Activated B cell treated with CpG ODN at 0.5 μM for 24 hours (primary cell): ENCODE measurements around the gene GRIK3. TPM values are rescaled to one million over a fixed set of nuclear protein-coding genes. Genes with fewer than 3 reads are reported as not detected.

Source experiments
- ATAC-seq: fragments of 200-7000 bp; cut with Tn5 transposase; one replicate; pipeline ENCODE4 v1.10.0; 2021; ENCODE audit warnings: low read depth, mild to moderate bottlenecking, moderate library complexity
- CTCF ChIA-PET: fragments of 350-600 bp; sonication (Branson Sonifier 250); formaldehyde crosslinking; loops from one replicate; lab custom pipeline; 2021; ENCODE audit warnings: antibody characterized with exemption; lab: Charles Lee
- POLR2A ChIA-PET: fragments of 350-600 bp; sonication (Branson Sonifier 250); formaldehyde crosslinking; loops from one replicate; lab custom pipeline; 2021; ENCODE audit warnings: antibody characterized with exemption; lab: Charles Lee
- DNase-seq: peaks from one replicate; pipeline ENCODE4 v3.0.0; 2022
- H3K27ac Mint-ChIP-seq: one replicate; pipeline ENCODE4 v1.8.0; 2020; ENCODE audit warnings: mixed read lengths
- H3K27me3 Mint-ChIP-seq: one replicate; pipeline ENCODE4 v1.8.0; 2021; ENCODE audit warnings: mixed read lengths
- H3K36me3 Mint-ChIP-seq: one replicate; pipeline ENCODE4 v1.8.0; 2021; ENCODE audit warnings: low read depth, mixed read lengths
- H3K4me1 Mint-ChIP-seq: one replicate; pipeline ENCODE4 v1.8.0; 2021; ENCODE audit warnings: mixed read lengths
- H3K4me3 Mint-ChIP-seq: one replicate; pipeline ENCODE4 v1.8.0; 2020; ENCODE audit warnings: mild to moderate bottlenecking, mixed read lengths
- H3K9me3 Mint-ChIP-seq: one replicate; pipeline ENCODE4 v1.8.0; 2020; ENCODE audit warnings: mixed read lengths
- intact Hi-C: fragments of 100-400 bp; cut with micrococcal nuclease; formaldehyde crosslinking; loops from one replicate; pipeline ENCODE4 v1.15.1; 2024
- total RNA-seq: library from RNA; stranded (reverse); gene quantifications from 2 replicates; pipeline ENCODE4 v1.2.3, GENCODE V29; 2022
- TF ChIP-seq, protein P1 (sequence below): fragments of 200-600 bp; IDR thresholded peaks from one replicate; pipeline ENCODE4 v1.8.0; 2022; ENCODE audit warnings: antibody characterized with exemption, mild to moderate bottlenecking

The GRIK3 gene
- total RNA-seq, 1 donor from 2014 or later: 0.35 TPM

DNA sequence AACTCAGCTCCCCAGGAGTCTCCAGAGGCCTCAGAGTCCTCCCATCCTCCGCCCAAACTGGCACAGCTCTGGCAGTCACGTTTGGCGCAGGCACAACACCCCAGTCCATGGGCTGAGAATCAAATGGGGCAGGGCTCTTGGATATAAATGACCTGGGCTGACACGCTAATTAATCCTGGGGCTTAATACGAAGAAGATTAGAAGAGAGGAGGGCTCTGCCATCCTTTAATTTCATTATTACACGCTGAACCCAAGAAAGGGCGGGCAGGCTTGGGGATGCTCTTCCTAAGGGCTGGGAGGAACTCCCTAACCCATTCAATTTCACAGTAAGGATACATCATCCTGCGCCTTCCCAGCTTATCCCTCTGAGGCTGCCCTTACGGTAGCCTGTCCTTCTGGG, 2.4 kb downstream of the GRIK3 start:
- TF ChIP-seq, protein P1, sequence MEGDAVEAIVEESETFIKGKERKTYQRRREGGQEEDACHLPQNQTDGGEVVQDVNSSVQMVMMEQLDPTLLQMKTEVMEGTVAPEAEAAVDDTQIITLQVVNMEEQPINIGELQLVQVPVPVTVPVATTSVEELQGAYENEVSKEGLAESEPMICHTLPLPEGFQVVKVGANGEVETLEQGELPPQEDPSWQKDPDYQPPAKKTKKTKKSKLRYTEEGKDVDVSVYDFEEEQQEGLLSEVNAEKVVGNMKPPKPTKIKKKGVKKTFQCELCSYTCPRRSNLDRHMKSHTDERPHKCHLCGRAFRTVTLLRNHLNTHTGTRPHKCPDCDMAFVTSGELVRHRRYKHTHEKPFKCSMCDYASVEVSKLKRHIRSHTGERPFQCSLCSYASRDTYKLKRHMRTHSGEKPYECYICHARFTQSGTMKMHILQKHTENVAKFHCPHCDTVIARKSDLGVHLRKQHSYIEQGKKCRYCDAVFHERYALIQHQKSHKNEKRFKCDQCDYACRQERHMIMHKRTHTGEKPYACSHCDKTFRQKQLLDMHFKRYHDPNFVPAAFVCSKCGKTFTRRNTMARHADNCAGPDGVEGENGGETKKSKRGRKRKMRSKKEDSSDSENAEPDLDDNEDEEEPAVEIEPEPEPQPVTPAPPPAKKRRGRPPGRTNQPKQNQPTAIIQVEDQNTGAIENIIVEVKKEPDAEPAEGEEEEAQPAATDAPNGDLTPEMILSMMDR: no peak
- Mint-ChIP-seq H3K4me1 (peaks cover 38% of the 10 kb centered on the region), H3K27ac (no peak overlapping the region), H3K36me3 (no peaks in the 10 kb centered on the region), H3K9me3 (no peaks in the 10 kb centered on the region), H3K4me3 (no peak overlapping the region), H3K27me3 (peaks cover 48% of the 10 kb centered on the region)
- ChIA-PET POLR2A (no interaction called here), CTCF (no interaction called here)
- ATAC-seq: no peak
- intact Hi-C loops: loop anchor here (10.0 kb wide), 1 partner anchor 403 kb away; no protein-coding TSS in a partner anchor
- DNase-seq: no peak

- no peaks in the 10 kb centered on the region for H3K36me3 Mint-ChIP-seq
- peaks cover 46% of the 10 kb centered on the region for H3K27me3 Mint-ChIP-seq
- H3K4me1 Mint-ChIP-seq: peaks cover 36% of the 10 kb centered on the region
- no peak overlapping the region for H3K4me3 Mint-ChIP-seq
- DNase-seq (no peak), ATAC-seq (no peak)
- POLR2A ChIA-PET: no interaction called here
- intact Hi-C loops: loop anchor here (10.0 kb wide), 1 partner anchor 403 kb away; no protein-coding TSS in a partner anchor
- H3K9me3 Mint-ChIP-seq: no peaks in the 10 kb centered on the region
- H3K27ac Mint-ChIP-seq: no peak overlapping the region
- TF ChIP-seq, protein P1: no peak
- CTCF ChIA-PET: no interaction called here
Observed at GRCh38 chr1:37031429-37031828, 2.9 kb downstream of the GRIK3 start.

DNA sequence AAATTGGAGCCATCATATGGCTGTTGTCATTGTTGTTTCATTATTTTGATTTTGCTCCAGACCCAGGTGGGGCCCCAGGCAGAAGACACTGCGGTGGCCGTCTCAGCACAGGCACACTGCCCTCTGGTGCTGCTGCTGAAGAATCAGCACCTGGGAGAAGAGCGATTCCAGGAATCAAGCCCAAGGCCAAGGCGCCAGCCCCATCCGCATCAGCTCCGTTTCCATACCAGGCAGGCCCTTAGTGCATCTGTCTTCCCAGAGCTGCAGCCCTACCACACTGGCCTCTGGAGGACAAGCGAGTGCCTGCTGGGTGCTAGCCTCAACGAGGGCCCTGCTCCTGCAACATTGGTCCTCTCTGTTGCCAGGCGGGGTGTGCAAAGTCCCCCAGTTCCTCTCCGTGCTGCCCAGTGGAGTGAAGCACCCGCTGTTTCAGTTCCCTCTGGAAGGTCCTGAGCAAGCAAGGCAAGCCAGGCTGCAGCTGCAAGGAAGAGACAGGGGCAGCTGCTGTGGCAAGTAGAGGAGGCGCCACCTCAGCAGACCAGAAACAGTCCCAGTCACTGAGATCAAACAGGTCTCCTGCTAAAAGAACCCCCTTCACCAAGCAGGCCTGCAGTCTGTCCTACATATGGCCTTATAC, 5.2 kb downstream of the GRIK3 start:
- H3K4me3 Mint-ChIP-seq: no peak overlapping the region
- no peak overlapping the region for H3K27ac Mint-ChIP-seq
- no peaks in the 10 kb centered on the region for H3K9me3 Mint-ChIP-seq
- intact Hi-C loops: no loop called here
- H3K4me1 Mint-ChIP-seq: peaks cover 20% of the 10 kb centered on the region
- DNase-seq: peak; percentile 19
- ChIA-PET POLR2A (interaction anchor here (0.6 kb wide), 1 partner anchor 282 kb away, joined by 7 read pairs; no protein-coding TSS in a partner anchor), CTCF (no interaction called here)
- peak; percentile 71 for ATAC-seq
- TF ChIP-seq, protein P1: no peak
- H3K27me3 Mint-ChIP-seq: peaks cover 32% of the 10 kb centered on the region
- no peaks in the 10 kb centered on the region for H3K36me3 Mint-ChIP-seq

DNA sequence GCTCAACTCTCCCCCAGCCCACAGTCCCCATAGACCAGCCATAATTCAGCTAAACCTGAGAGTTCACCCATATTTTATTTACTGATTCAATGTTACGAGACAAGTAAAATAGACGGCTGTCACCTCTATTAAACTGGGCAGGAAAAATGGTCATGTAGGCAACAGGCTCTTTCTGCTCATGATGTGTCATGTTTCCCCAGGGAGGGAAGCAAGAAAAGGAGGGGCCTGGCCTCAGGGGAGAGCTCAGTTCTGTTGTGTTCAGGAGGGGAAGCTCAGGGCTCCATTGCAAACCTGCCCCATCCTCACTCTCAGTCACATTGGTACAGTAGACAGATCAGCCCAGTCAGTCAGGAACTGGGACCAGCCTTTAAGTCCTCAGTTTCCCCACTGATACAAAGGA, 12.8 kb downstream of the GRIK3 start:
- ChIA-PET POLR2A (no interaction called here), CTCF (no interaction called here)
- Mint-ChIP-seq H3K27ac (no peak overlapping the region), H3K4me3 (no peak overlapping the region), H3K27me3 (peaks cover 42% of the 10 kb centered on the region), H3K36me3 (no peaks in the 10 kb centered on the region), H3K9me3 (no peaks in the 10 kb centered on the region), H3K4me1 (no peaks in the 10 kb centered on the region)
- DNase-seq (no peak), ATAC-seq (no peak)
- TF ChIP-seq, protein P1: no peak
- intact Hi-C loops: no loop called here

DNA sequence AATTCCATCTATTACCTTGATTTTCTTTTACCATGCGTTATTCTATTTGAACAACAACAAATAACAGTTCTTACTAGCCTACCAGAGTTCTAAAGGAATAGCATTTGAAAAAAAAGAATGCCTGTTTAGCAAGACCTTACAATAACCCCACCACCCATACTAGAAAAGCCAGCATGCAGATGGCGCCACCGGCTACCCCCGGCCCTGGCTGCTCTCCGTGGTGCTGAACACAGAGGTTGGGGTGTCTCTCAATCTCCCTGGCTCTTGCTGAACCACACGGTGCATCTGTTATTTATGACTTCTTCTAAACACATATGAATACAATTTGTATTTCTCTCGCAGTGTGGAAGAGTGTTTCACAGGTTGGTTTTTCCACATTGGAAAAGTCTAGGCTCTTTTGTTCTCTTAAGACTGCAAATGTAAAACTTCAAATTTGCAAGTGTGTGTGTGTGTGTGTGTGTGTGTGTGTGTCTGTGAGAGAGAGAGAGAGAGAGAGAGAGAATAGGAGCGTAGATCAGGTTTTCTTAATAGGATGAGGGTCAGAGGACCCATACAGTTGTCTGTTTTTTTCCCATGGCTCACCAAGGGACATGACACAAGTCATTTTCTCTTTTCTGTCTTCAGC, 13.6 kb downstream of the GRIK3 start:
- ATAC-seq (no peak), DNase-seq (no peak)
- intact Hi-C loops: no loop called here
- Mint-ChIP-seq H3K4me1 (no peaks in the 10 kb centered on the region), H3K9me3 (no peaks in the 10 kb centered on the region), H3K4me3 (no peak overlapping the region), H3K27ac (no peak overlapping the region), H3K36me3 (no peaks in the 10 kb centered on the region), H3K27me3 (peaks cover 43% of the 10 kb centered on the region)
- ChIA-PET POLR2A (no interaction called here), CTCF (no interaction called here)
- TF ChIP-seq, protein P1: no peak
